Fibroblast of the aortic adventitia (primary cell): Measurements from ENCODE around the gene CLDN24. TPM values are rescaled to one million over a fixed set of nuclear protein-coding genes. Genes with fewer than 3 reads are reported as not detected.

Experiments used
- DNase-seq: peaks from one replicate; pipeline ENCODE4 v3.0.0-alpha.2; 2010; ENCODE audit warnings: low read depth
- H3K4me3 ChIP-seq: 2 replicates; pipeline ENCODE4 v1.5.1; 2011; ENCODE audit warnings: low read depth, mild to moderate bottlenecking, control low read depth, low read length, moderate library complexity
- total RNA-seq: library from RNA; depleted of rRNA; stranded (reverse); fragments of >200 nt; gene quantifications from 2 replicates; pipeline ENCODE4 v1.2.3, GENCODE V29; 2012; ENCODE audit warnings: low replicate concordance
- TF ChIP-seq, protein P1 (sequence below): IDR thresholded peaks from 2 replicates; pipeline ENCODE4 v1.5.1; 2011; ENCODE audit warnings: mild to moderate bottlenecking, low read length, control low read depth, inconsistent platforms; ENCODE audit not compliant: insufficient read depth

Gene CLDN24
- total RNA-seq, 1 donor, result not detected

- no peak overlapping the region for H3K4me3 ChIP-seq
- no peak for DNase-seq
- TF ChIP-seq, protein P1, sequence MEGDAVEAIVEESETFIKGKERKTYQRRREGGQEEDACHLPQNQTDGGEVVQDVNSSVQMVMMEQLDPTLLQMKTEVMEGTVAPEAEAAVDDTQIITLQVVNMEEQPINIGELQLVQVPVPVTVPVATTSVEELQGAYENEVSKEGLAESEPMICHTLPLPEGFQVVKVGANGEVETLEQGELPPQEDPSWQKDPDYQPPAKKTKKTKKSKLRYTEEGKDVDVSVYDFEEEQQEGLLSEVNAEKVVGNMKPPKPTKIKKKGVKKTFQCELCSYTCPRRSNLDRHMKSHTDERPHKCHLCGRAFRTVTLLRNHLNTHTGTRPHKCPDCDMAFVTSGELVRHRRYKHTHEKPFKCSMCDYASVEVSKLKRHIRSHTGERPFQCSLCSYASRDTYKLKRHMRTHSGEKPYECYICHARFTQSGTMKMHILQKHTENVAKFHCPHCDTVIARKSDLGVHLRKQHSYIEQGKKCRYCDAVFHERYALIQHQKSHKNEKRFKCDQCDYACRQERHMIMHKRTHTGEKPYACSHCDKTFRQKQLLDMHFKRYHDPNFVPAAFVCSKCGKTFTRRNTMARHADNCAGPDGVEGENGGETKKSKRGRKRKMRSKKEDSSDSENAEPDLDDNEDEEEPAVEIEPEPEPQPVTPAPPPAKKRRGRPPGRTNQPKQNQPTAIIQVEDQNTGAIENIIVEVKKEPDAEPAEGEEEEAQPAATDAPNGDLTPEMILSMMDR, result no peak
These were observed 32.0 kb upstream of the CLDN24 start for GRCh38 chr4:183354219-183354618.

DNA sequence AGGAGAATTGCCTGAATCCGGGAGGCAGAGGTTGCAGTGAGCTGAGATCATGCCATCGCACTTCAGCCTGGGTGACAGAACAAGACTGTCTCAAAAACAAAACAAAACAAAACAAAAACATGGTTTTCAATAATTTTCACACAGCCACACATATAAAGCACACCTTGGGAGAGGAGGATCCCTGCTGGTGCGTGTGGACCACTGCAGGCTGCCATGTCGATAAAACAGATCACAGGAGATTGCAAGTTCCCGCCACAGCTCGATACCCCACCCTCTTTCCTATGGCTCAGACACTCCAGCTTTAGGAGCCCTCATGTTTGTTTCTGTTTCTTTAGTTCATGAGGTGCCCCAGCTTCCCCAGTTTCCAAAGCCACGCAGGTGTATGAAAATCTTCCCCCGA lies 31.3 kb upstream of the CLDN24 start:
- TF ChIP-seq, protein P1, result no peak
- DNase-seq, result no peak
- H3K4me3 ChIP-seq, result no peak overlapping the region

DNA sequence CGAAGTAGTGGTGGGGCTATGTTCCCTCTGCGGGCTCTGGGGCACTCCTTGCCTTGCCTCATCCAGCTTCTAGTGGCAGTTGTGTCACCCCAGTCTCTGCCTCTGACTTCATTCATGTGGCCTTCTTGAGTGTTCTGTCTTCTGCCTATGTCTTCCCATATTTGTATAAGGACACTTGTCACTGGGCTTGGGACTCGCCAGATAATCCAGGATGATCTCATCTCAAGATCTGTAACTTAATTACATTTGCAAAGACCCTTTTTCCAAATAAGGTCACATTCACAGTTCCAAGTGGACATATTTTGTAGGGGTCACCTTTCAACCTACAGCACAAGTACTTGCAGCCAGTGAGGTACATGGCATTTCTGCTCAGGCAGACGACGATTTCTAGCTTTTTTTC lies 30.3 kb upstream of the CLDN24 start:
- H3K4me3 ChIP-seq, result no peak overlapping the region
- no peak for DNase-seq
- TF ChIP-seq, protein P1, result no peak

GRCh38 chr4:183350317-183351071 lies 28.3 kb upstream of the CLDN24 start:
- no peak for DNase-seq
- TF ChIP-seq, protein P1, result no peak
- H3K4me3 ChIP-seq, result no peak overlapping the region

GRCh38 chr4:183349673-183350072 lies 27.4 kb upstream of the CLDN24 start:
- TF ChIP-seq, protein P1, result no peak
- DNase-seq, result no peak
- H3K4me3 ChIP-seq, result no peak overlapping the region

GRCh38 chr4:183348706-183349659 lies 26.8 kb upstream of the CLDN24 start:
- no peak overlapping the region for H3K4me3 ChIP-seq
- DNase-seq, result peak; percentile 75
- TF ChIP-seq, protein P1, result no peak
